CD14-positive monocyte (primary cell): Measurements from ENCODE around the gene TPM1. TPM values are rescaled to one million over a fixed set of nuclear protein-coding genes. Genes with fewer than 3 reads are reported as not detected.

ENCODE experiments used
- DNase-seq, 3 donors: peaks; one replicate each; pipeline ENCODE4 v3.0.0-alpha.2; 2011 to 2022
- H2AFZ ChIP-seq: 2 replicates; pipeline ENCODE4 v1.6.0; 2012; ENCODE audit warnings: mild to moderate bottlenecking, low read depth, low read length, inconsistent platforms; ENCODE audit not compliant: insufficient read depth, poor library complexity, severe bottlenecking
- H3K27ac ChIP-seq, 2 donors: 1 replicate in 1 of 2; 2 replicates in 1 of 2; pipeline ENCODE4 v1.5.1; 2012 to 2013; ENCODE audit warnings: low read length in 2 of 2, control low read depth in 1 of 2, inconsistent platforms in 1 of 2, low read depth in 1 of 2, mild to moderate bottlenecking in 1 of 2
- H3K27me3 ChIP-seq, 2 donors: one replicate each; pipeline versions ENCODE4 v1.6.0 to v1.6.1; 2011 to 2013; ENCODE audit warnings: low read length in 2 of 2; ENCODE audit not compliant: control insufficient read depth in 2 of 2, insufficient read depth in 2 of 2
- H3K36me3 ChIP-seq, 2 donors: replicated peaks in 1 of 2; 1 replicate in 1 of 2; 2 replicates in 1 of 2; pipeline versions ENCODE4 v1.5.1 to v1.6.1; 2012 to 2013; ENCODE audit warnings: low read length in 2 of 2, control low read depth in 1 of 2, inconsistent platforms in 1 of 2, mild to moderate bottlenecking in 1 of 2; ENCODE audit not compliant: insufficient read depth in 2 of 2, control insufficient read depth in 1 of 2
- H3K4me1 ChIP-seq, 2 donors: 1 replicate in 1 of 2; 2 replicates in 1 of 2; pipeline versions ENCODE4 v1.5.1 to v1.6.1; 2012 to 2013; ENCODE audit warnings: low read length in 2 of 2, control low read depth in 1 of 2, inconsistent platforms in 1 of 2, mild to moderate bottlenecking in 1 of 2, moderate library complexity in 1 of 2; ENCODE audit not compliant: insufficient read depth in 2 of 2, control insufficient read depth in 1 of 2
- H3K4me2 ChIP-seq: replicated peaks from 2 replicates; pipeline ENCODE3; 2012; ENCODE audit warnings: low read length, moderate library complexity, mild to moderate bottlenecking; ENCODE audit not compliant: poor library complexity, severe bottlenecking; ENCODE audit errors: extremely low read depth
- H3K4me3 ChIP-seq, 3 experiments: fragments of 200-600 bp in 1 of 3; sonication (generic) in 1 of 3; replicated peaks in 1 of 3; 1 replicate in 2 of 3; 2 replicates in 1 of 3; pipeline ENCODE4 v1.5.1; 2011 to 2013; ENCODE audit warnings: low read length in 3 of 3, mild to moderate bottlenecking in 3 of 3, control low read depth in 2 of 3, low read depth in 2 of 3, inconsistent platforms in 1 of 3, moderate library complexity in 1 of 3
- H3K79me2 ChIP-seq: 2 replicates; pipeline ENCODE4 v1.6.0; 2012; ENCODE audit warnings: mild to moderate bottlenecking, control low read depth, inconsistent platforms, low read length, moderate library complexity; ENCODE audit not compliant: insufficient read depth
- H3K9ac ChIP-seq: 2 replicates; pipeline ENCODE4 v1.6.0; 2017; ENCODE audit warnings: low read length, mild to moderate bottlenecking; ENCODE audit not compliant: insufficient read depth, poor library complexity, severe bottlenecking
- H3K9me3 ChIP-seq, 2 donors: replicated peaks in 1 of 2; 1 replicate in 1 of 2; 2 replicates in 1 of 2; pipeline versions ENCODE4 v1.5.1 to v1.6.1; 2012 to 2013; ENCODE audit warnings: low read length in 2 of 2, control low read depth in 1 of 2; ENCODE audit not compliant: control insufficient read depth in 1 of 2, insufficient read depth in 1 of 2
- H4K20me1 ChIP-seq: 2 replicates; pipeline ENCODE4 v1.6.0; 2012; ENCODE audit warnings: mild to moderate bottlenecking, low read length, control low read depth, moderate library complexity; ENCODE audit not compliant: insufficient read depth
- H3K27ac Mint-ChIP-seq, 7 donors: one replicate each; pipeline ENCODE4 v1.8.0; 2020; ENCODE audit warnings: mild to moderate bottlenecking in 7 of 7, mixed read lengths in 7 of 7, moderate library complexity in 6 of 7, inconsistent platforms in 2 of 7
- H3K27me3 Mint-ChIP-seq, 3 donors: one replicate each; pipeline ENCODE4 v1.8.0; 2021 to 2022; ENCODE audit warnings: low read depth in 3 of 3, mild to moderate bottlenecking in 3 of 3, mixed read lengths in 3 of 3, moderate library complexity in 3 of 3, inconsistent platforms in 1 of 3
- H3K36me3 Mint-ChIP-seq, 2 donors: one replicate each; pipeline ENCODE4 v1.8.0; 2020; ENCODE audit warnings: mixed read lengths in 2 of 2, inconsistent platforms in 1 of 2, mild to moderate bottlenecking in 1 of 2
- H3K4me1 Mint-ChIP-seq: one replicate; pipeline ENCODE4 v1.8.0; 2020; ENCODE audit warnings: mild to moderate bottlenecking, mixed read lengths
- H3K4me3 Mint-ChIP-seq, 2 donors: one replicate each; pipeline ENCODE4 v1.8.0; 2020; ENCODE audit warnings: mild to moderate bottlenecking in 2 of 2, mixed read lengths in 2 of 2, moderate library complexity in 1 of 2
- H3K9me3 Mint-ChIP-seq, 7 donors: one replicate each; pipeline ENCODE4 v1.8.0; 2020 to 2022; ENCODE audit warnings: mixed read lengths in 7 of 7, mild to moderate bottlenecking in 6 of 7, moderate library complexity in 6 of 7, inconsistent platforms in 2 of 7
- CTCF ChIP-seq: fragments of 200-600 bp; IDR thresholded peaks from one replicate; pipeline ENCODE4 v1.8.0; 2022; ENCODE audit warnings: antibody characterized with exemption, mild to moderate bottlenecking
- WGBS: methylation state at CpG from one replicate; pipeline ENCODE4 v1.1.5; 2013; ENCODE audit warnings: missing lambda C conversion rate; ENCODE audit not compliant: insufficient coverage; 5-methylcytosine and 5-hydroxymethylcytosine counted together
- intact Hi-C, 2 donors: fragments of 100-400 bp; cut with micrococcal nuclease; formaldehyde crosslinking; loops; one replicate each; pipeline versions ENCODE4 v1.15.0 to v1.15.1; 2023
- polyA plus RNA-seq, 3 donors: library from polyadenylated mRNA; depleted of rRNA in 1 of 3; unstranded in 2 of 3; stranded (reverse) in 1 of 3; fragments of 300-500 nt in 2 of 3; fragments of >200 nt in 1 of 3; fragmentation: Illumina TruSeq in 2 of 3; gene quantifications; 1 replicate in 2 of 3; 2 replicates in 1 of 3; pipeline ENCODE4 v1.2.3, GENCODE V29; 2012 to 2021

The TPM1 gene
- polyA plus RNA-seq, 3 donors: 11.7 to 15.9 (median 11.9) TPM

GRCh38 chr15:63072023-63072650 lies 29.6 kb downstream of the TPM1 start:
- Histone ChIP-seq H4K20me1 (no peaks in the 10 kb centered on the region), H3K79me2 (no peaks in the 10 kb centered on the region), H3K36me3 (no peaks in the 10 kb centered on the region), H3K4me2 (no peak overlapping the region), H3K27me3 (no peaks in the 10 kb centered on the region), H3K4me3 (no peak overlapping the region), H3K9me3 (no peaks in the 10 kb centered on the region), H3K9ac (no peak overlapping the region), H3K4me1 (no peaks in the 10 kb centered on the region), H3K27ac (no peak overlapping the region), H2AFZ (no peak overlapping the region)
- no peak overlapping the region for H3K27ac Mint-ChIP-seq
- no peaks in the 10 kb centered on the region for H3K9me3 Mint-ChIP-seq
- WGBS: 100% methylated on average over 3 of the region's 3 CpGs
- no peak for TF ChIP-seq CTCF
- peaks cover 6 to 18% of the 10 kb centered on the region in 2 donors for H3K36me3 Mint-ChIP-seq
- intact Hi-C loops: no loop called here
- no peak for DNase-seq
- H3K4me3 Mint-ChIP-seq: no peak overlapping the region
- H3K27me3 Mint-ChIP-seq: peaks cover 0 to 11% (median 6%) of the 10 kb centered on the region in 3 donors
- H3K4me1 Mint-ChIP-seq: peaks cover 9% of the 10 kb centered on the region

GRCh38 chr15:63072809-63073277 lies 30.3 kb downstream of the TPM1 start:
- peaks cover 0 to 11% (median 6%) of the 10 kb centered on the region in 3 donors for H3K27me3 Mint-ChIP-seq
- no peak for DNase-seq
- H3K9ac ChIP-seq: no peak overlapping the region

More at GRCh38 chr15:63072809-63073277, 30.3 kb downstream of the TPM1 start:
- Mint-ChIP-seq H3K4me3 (no peak overlapping the region), H3K36me3 (peaks cover 6 to 12% of the 10 kb centered on the region in 2 donors), H3K4me1 (peaks cover 6% of the 10 kb centered on the region), H3K9me3 (no peaks in the 10 kb centered on the region), H3K27ac (no peak overlapping the region)
- no peaks in the 10 kb centered on the region for H3K79me2 ChIP-seq
- TF ChIP-seq CTCF: no peak
- WGBS: 96% methylated on average over 8 of the region's 9 CpGs
- intact Hi-C loops: no loop called here
- no peak overlapping the region for H3K27ac ChIP-seq
- H3K4me2 ChIP-seq: no peak overlapping the region
- no peaks in the 10 kb centered on the region for H3K4me1 ChIP-seq
- H3K4me3 ChIP-seq: no peak overlapping the region
- no peaks in the 10 kb centered on the region for H3K9me3 ChIP-seq
- no peak overlapping the region for H2AFZ ChIP-seq
- no peaks in the 10 kb centered on the region for H3K36me3 ChIP-seq
- H3K27me3 ChIP-seq: no peaks in the 10 kb centered on the region
- no peaks in the 10 kb centered on the region for H4K20me1 ChIP-seq
